Stimulated activated CD8-positive, alpha-beta memory T cell treated with anti-CD3 and anti-CD28 coated beads, Interleukin-15, amount 100 ng/mL, for 1 hour (primary cell): ENCODE data around the gene C19orf33.
"Not testable (repeated sequence)": the region's sequence is repeated elsewhere in the genome, so short reads cannot be mapped to it uniquely, and the experiment has no call there.

ENCODE experiments used
- DNase-seq: peaks from one replicate; pipeline ENCODE4 v3.0.0-alpha.2; 2020; ENCODE audit warnings: low read depth

The C19orf33 gene

DNA sequence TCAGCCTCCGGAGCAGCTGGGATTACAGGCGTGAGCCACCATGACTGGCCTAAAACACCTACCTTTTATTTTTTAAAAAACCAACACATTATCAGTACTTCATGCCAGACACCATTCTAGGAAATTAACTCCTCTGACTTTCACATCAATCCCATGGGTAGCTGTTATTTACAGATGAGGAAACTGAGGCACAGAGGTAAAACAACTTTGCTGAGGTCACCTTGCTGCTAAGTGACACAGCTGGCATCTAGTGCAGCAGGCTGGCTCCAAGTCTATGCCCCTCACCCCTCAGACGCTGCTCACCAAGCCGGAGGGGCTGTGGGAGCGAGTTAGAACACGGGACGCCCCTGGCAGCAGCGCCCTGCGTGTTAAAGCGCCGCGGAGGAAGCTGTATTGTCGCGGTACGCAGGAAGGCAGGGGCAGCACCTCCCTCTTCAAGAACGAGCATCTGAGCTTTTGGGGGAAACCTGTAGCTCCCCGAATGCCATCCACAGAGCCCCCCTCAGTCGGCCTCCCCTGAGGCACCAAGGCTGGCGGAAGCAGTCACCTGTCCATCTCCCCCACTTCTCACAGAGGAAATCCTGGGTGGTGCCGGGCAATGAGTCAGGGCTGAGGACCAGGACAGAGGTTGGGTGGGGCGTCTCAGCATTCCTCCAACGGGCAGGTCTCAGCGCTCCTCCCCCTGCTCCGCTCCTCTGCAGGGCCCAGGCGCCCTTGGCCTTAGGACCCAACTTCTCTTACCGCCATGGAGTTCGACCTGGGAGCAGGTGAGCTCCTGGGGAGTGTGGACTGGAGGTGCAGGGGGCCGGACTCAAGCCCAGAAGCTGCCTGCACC, at the start of gene C19orf33:
Gene C19orf33 (plus strand): TSS at position 735 of the 835 bp plus-strand sequence. CDS start 11 bp downstream, at position 746.
- no peak for DNase-seq

GRCh38 chr19:38255383-38256014, 48.6 kb upstream of the C19orf33 start:
- no peak for DNase-seq

GRCh38 chr19:38261942-38262341, 42.1 kb upstream of the C19orf33 start:
- DNase-seq: not testable (repeated sequence)

DNA sequence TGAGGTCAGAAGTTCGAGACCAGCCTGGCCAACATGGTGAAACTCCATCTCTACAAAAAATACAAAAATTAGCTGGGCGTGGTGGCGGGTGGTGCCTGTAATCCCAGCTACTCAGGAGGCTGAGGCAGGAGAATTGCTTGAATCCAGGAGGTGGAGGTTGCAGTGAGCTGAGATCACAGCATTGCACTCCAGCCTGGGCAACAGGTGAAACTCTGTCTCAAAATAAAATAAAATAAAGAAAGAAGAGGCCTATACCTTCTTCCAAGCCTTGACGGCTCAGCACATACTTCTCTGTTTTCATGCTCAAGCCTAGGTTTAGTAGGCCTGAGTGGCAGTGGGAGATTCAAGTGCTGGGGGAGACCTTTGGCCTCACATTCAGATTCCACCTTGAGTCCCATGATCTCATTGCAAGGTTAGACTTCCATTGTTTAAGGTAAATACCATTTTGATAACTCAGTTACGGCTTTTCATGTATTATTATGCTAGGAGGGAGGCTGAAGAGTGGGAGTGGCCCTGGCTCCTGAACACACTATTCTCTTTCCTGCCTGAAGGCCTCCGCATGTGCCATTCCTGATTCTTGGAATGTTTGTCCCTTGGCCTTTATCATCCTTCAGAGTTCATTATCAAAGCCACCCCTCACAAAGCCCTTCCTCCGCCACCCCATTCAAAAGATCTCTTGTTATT, 41.3 kb upstream of the C19orf33 start:
- no peak for DNase-seq

GRCh38 chr19:38263689-38264485, 40.2 kb upstream of the C19orf33 start:
- DNase-seq: peak; percentile 48

- DNase-seq: no peak
Observed at GRCh38 chr19:38264486-38265212, 39.4 kb upstream of the C19orf33 start, which contains the start of gene SPINT2. SPINT2 (plus strand) TSS chr19:38264573; CDS start chr19:38264893, 320 bp downstream.

GRCh38 chr19:38265213-38265861, 38.7 kb upstream of the C19orf33 start:
- no peak for DNase-seq

DNA sequence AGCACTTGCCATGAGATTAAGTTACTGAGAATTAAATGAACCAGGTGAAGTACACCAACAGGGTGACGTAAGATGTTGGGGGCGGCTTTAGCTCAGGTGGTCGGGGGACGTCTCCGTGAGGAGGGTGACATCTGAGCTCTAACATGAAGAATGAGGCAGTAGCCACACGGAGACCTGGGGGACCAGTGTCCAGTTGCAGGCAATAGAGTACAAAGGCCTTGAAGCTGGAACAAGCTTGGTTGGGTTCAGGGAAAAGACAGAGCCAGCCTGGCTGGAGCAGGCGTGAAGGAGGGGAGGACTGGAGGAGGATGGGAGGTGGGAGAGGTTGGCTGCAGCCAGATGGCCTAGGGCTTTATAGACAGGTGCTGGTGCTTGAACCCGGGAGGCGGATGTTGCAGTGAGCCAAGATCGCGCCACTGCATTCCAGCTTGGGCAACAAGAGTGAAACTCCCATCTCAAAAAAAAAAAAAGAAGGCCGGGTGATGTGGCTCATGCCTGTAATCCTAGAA, 38.1 kb upstream of the C19orf33 start:
- no peak for DNase-seq

DNA sequence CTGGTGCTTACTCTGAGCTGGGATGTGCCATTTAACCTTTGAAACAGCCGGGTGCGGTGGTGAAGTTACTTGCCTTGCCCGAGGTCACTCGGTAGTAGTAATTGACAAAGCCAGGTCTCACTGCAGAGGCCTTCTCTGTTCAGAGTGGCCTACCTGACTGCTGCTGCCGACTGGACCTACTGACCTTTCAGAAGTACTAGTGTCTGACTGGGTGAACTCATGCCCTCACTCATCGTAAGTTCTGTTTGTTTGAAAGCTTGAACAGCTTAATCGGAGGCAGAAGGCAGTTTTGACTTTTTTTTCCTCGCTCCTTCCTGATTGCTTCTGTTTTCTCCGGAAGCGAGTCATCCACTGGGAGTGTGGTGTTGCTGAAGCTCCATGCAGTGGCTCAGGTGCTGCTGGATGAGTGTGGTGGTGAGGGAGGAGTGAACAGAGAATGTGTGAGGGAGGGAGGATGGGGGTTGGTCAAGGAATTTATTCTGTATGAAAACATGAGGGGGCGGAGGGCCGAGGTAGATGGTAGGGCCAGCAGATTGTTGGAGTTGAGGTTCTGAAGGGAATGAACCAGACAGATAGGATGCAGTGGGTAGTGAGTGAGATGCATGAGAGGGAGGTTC, 37.0 kb upstream of the C19orf33 start:
- no peak for DNase-seq

DNA sequence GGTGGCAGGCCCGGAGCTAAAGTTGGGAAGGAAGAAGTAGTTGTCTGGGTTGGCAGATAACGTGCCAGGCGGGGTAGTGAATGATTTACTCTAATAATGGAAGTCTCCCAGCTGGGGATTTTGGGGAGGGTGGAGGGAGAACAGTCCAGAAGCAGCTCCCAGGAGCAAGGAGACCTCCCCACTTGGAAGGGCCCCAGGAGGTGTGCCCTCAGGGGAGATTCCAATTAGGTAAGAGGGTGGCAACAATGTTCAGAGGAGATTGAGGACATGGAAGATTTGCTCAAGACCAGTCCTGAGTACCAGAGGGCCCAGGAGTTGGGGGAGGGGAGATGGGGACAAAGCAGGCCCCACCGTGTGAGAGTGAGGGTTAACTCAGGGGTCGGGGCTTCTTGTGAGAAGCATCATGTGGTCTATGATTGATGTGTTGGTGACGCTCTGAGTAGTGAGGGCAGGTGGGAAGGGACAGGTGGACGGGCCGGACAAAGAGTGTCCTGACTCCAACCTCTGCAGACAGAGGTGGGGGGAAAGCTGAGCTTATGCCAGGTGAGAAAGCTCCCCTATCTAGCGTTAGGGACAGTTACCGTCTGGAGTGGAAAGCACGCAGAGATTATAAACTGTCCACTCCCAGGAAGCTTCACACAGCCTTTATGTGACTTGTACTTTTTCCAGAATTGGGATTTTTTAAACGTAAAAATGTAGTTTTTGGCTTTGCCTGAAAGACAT, 36.1 kb upstream of the C19orf33 start:
- no peak for DNase-seq

GRCh38 chr19:38268539-38268938, 35.5 kb upstream of the C19orf33 start:
- DNase-seq: no peak

- no peak for DNase-seq
Observed at GRCh38 chr19:38270587-38271167, 33.4 kb upstream of the C19orf33 start.

- no peak for DNase-seq
Observed at GRCh38 chr19:38273499-38273898, 30.6 kb upstream of the C19orf33 start.

- no peak for DNase-seq
Observed at GRCh38 chr19:38274739-38275138, 29.3 kb upstream of the C19orf33 start.

- DNase-seq: no peak
Observed at GRCh38 chr19:38276942-38277517, 27.0 kb upstream of the C19orf33 start.

- no peak for DNase-seq
Observed at GRCh38 chr19:38277549-38277948, 26.5 kb upstream of the C19orf33 start.

DNA sequence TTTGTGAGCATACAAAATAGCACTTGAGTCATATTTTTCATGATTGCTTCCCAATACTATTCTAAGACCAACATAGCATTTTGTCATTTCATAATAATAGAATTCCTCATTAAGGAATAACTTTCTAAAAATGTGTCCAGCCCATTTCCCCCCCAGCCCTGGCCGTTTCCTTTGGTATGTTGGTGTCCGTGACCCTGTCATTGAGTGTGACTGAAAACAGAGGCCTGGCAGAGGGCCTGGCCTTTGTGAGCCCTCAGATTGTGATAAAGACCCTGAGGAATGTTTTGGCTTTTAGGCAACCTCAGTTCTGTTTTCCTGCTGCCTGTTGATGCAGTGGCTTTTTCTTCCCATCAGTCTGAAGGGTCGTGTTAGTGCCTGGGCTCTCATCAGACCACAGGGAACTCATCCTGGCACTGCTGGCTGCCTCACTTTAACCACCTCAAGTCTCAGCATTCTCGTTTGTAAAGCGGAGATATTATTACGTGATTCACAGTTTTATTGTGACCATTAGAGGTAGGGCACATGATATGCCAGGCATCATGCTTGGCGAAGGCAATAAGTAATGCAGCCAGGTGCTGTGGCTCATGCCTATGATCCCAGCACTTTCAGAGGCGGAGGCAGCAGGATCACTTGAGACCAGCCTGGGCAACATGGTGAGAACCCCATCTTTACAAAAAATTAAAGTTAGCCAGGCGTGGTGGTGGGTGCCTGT, 25.9 kb upstream of the C19orf33 start:
- no peak for DNase-seq

- no peak for DNase-seq
Observed at GRCh38 chr19:38278751-38279150, 25.3 kb upstream of the C19orf33 start.
